Glutamatergic neuron (in vitro differentiated cells): ENCODE measurements around the gene MAML2. TPM values are rescaled to one million over a fixed set of nuclear protein-coding genes. Genes with fewer than 3 reads are reported as not detected.

Source experiments
- DNase-seq: peaks from one replicate; pipeline ENCODE4 v3.0.0; 2022
- H3K27ac Mint-ChIP-seq: one replicate; pipeline ENCODE4 v1.8.0; 2020; ENCODE audit warnings: mild to moderate bottlenecking, mixed read lengths, inconsistent platforms; ENCODE audit not compliant: unreplicated experiment
- H3K27me3 Mint-ChIP-seq: one replicate; pipeline ENCODE4 v1.8.0; 2020; ENCODE audit warnings: mild to moderate bottlenecking, moderate library complexity, mixed read lengths, inconsistent platforms; ENCODE audit not compliant: unreplicated experiment
- H3K36me3 Mint-ChIP-seq: one replicate; pipeline ENCODE4 v1.8.0; 2020; ENCODE audit warnings: mild to moderate bottlenecking, mixed read lengths, inconsistent platforms; ENCODE audit not compliant: unreplicated experiment
- H3K4me1 Mint-ChIP-seq: one replicate; pipeline ENCODE4 v1.8.0; 2020; ENCODE audit warnings: mild to moderate bottlenecking, low read depth, mixed read lengths, inconsistent platforms; ENCODE audit not compliant: unreplicated experiment
- H3K4me3 Mint-ChIP-seq: one replicate; pipeline ENCODE4 v1.8.0; 2020; ENCODE audit warnings: mild to moderate bottlenecking, mixed read lengths, inconsistent platforms; ENCODE audit not compliant: unreplicated experiment
- H3K9me3 Mint-ChIP-seq: one replicate; pipeline ENCODE4 v1.8.0; 2020; ENCODE audit warnings: mild to moderate bottlenecking, moderate library complexity, mixed read lengths, inconsistent platforms; ENCODE audit not compliant: unreplicated experiment
- total RNA-seq: library from RNA; stranded (reverse); fragmentation: NEBNext Ultra II Directional; extraction: Animal tissue kit (Norgen Biotek cat#: 25700); gene quantifications from one replicate; pipeline ENCODE4 v1.2.1, GENCODE V29; 2021; ENCODE audit not compliant: unreplicated experiment
- TF ChIP-seq, protein P1 (sequence below): fragments of 200-600 bp; sonication (generic); IDR thresholded peaks from one replicate; pipeline ENCODE4 v1.5.0; 2021; ENCODE audit not compliant: partially characterized antibody, unreplicated experiment

The MAML2 gene
- total RNA-seq, 1 donor from 2014 or later, result 2.1 TPM

- DNase-seq, result no peak
- TF ChIP-seq, protein P1, sequence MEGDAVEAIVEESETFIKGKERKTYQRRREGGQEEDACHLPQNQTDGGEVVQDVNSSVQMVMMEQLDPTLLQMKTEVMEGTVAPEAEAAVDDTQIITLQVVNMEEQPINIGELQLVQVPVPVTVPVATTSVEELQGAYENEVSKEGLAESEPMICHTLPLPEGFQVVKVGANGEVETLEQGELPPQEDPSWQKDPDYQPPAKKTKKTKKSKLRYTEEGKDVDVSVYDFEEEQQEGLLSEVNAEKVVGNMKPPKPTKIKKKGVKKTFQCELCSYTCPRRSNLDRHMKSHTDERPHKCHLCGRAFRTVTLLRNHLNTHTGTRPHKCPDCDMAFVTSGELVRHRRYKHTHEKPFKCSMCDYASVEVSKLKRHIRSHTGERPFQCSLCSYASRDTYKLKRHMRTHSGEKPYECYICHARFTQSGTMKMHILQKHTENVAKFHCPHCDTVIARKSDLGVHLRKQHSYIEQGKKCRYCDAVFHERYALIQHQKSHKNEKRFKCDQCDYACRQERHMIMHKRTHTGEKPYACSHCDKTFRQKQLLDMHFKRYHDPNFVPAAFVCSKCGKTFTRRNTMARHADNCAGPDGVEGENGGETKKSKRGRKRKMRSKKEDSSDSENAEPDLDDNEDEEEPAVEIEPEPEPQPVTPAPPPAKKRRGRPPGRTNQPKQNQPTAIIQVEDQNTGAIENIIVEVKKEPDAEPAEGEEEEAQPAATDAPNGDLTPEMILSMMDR, result no peak
- H3K4me1 Mint-ChIP-seq, result peaks cover 17% of the 10 kb centered on the region
These were observed 182.2 kb downstream of the MAML2 start for GRCh38 chr11:96160732-96161306.

GRCh38 chr11:96159968-96160367 is 183.0 kb downstream of the MAML2 start:
- no peak for DNase-seq
- Mint-ChIP-seq H3K27ac (no peak overlapping the region), H3K4me3 (no peak overlapping the region), H3K27me3 (no peaks in the 10 kb centered on the region), H3K9me3 (no peaks in the 10 kb centered on the region), H3K36me3 (no peaks in the 10 kb centered on the region), H3K4me1 (peaks cover 16% of the 10 kb centered on the region)
- TF ChIP-seq, protein P1, result no peak

More at GRCh38 chr11:96160732-96161306, 182.2 kb downstream of the MAML2 start:
- Mint-ChIP-seq H3K27ac (peak overlapping the region; percentile 54), H3K36me3 (no peaks in the 10 kb centered on the region), H3K9me3 (no peaks in the 10 kb centered on the region), H3K4me3 (peak overlapping the region; percentile 47), H3K27me3 (peaks cover under 1% of the 10 kb centered on the region)

- H3K4me1 Mint-ChIP-seq, result peaks cover 16% of the 10 kb centered on the region
- no peaks in the 10 kb centered on the region for H3K36me3 Mint-ChIP-seq
- H3K27ac Mint-ChIP-seq, result no peak overlapping the region
- no peaks in the 10 kb centered on the region for H3K27me3 Mint-ChIP-seq
- H3K9me3 Mint-ChIP-seq, result no peaks in the 10 kb centered on the region
- TF ChIP-seq, protein P1, result no peak
- H3K4me3 Mint-ChIP-seq, result no peak overlapping the region
- no peak for DNase-seq
These were observed 184.9 kb downstream of the MAML2 start for GRCh38 chr11:96158126-96158525.

DNA sequence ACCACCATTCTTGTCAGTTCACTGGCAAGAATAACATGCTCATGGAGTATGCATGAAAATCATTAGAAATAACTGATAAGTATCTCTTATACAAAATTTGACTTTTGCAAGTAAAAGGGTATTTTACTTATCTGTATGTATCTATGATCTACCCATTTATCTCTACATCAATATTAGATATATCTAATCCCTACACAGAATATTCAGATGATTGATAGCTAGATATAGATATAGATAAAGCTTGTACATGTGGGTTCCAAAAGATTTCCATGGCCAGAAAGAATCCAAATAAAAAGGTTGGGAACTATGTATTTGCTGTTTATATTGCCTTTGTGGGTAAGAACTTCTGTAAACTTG is 185.5 kb downstream of the MAML2 start:
- H3K4me1 Mint-ChIP-seq, result peaks cover 16% of the 10 kb centered on the region
- TF ChIP-seq, protein P1, result no peak
- H3K27ac Mint-ChIP-seq, result no peak overlapping the region
- H3K4me3 Mint-ChIP-seq, result no peak overlapping the region
- DNase-seq, result no peak
- no peaks in the 10 kb centered on the region for H3K9me3 Mint-ChIP-seq
- H3K27me3 Mint-ChIP-seq, result no peaks in the 10 kb centered on the region
- no peaks in the 10 kb centered on the region for H3K36me3 Mint-ChIP-seq

DNA sequence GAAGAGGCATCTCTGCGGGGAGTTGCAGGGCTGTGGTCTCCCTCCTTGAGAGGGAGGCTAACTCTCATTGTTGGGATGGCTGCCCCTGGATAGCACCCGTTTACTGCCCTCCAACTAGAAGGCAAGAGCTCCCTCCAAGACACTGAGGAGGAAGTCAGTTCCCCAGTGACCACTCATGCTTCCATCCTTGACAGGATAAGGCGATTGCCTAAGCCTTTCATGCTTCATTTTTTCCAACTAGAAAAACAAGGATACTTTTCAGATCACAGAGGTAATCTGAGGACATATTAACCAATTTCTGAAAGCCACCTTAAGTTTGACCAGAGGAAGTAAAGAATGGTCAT is 186.6 kb downstream of the MAML2 start:
- Mint-ChIP-seq H3K27ac (no peak overlapping the region), H3K36me3 (no peaks in the 10 kb centered on the region), H3K9me3 (no peaks in the 10 kb centered on the region), H3K4me1 (peaks cover 10% of the 10 kb centered on the region), H3K4me3 (no peak overlapping the region), H3K27me3 (no peaks in the 10 kb centered on the region)
- TF ChIP-seq, protein P1, result no peak
- DNase-seq, result no peak
